Right renal cortex interstitium (tissue), 3 donors: ENCODE measurements around the gene CST2. TPM values are rescaled to one million over a fixed set of nuclear protein-coding genes. Genes with fewer than 3 reads are reported as not detected.
"Not testable (repeated sequence)": the region's sequence is repeated elsewhere in the genome, so short reads cannot be mapped to it uniquely, and the experiment has no call there.

ENCODE experiments used
- DNase-seq, 3 donors: peaks; one replicate each; pipeline ENCODE4 v3.0.0-alpha.2; 2013; ENCODE audit warnings: low read depth in 3 of 3, low spot score in 2 of 3
- polyA plus RNA-seq, 3 donors: library from polyadenylated mRNA; unstranded; fragments of 120-200 nt; gene quantifications; one replicate each; pipeline ENCODE4 v1.2.1, GENCODE V29; 2013; ENCODE audit not compliant: insufficient read length in 3 of 3

Gene CST2
- polyA plus RNA-seq: not detected

DNA sequence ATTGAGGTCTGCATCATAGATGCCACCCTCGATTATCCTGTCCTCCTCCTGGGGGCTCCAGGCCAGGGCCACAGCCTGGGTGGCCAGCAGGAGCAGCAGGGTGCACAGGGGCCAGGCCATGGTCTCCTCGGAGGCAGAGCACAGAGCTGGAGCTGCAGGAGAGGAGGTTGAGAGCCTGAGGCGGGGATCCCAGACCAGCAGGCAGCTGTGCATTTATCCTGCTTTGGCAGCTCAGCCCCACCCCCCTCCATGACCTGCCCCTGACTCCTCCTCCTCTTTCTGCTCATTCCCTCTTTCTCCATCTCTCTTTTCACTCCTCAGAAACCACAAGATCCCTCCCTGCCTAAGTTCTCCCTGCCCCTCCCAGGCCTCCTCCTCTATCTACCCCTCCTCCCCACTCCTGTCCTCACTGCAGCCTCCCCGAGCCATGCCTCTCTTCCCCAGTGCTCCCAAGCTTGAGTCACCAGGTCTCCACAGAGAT, at the start of gene CST2:
CST2 (minus strand) TSS at position 189 of the 481 bp plus-strand sequence; CDS start at position 120, 69 bp downstream.
- no peak for DNase-seq

DNA sequence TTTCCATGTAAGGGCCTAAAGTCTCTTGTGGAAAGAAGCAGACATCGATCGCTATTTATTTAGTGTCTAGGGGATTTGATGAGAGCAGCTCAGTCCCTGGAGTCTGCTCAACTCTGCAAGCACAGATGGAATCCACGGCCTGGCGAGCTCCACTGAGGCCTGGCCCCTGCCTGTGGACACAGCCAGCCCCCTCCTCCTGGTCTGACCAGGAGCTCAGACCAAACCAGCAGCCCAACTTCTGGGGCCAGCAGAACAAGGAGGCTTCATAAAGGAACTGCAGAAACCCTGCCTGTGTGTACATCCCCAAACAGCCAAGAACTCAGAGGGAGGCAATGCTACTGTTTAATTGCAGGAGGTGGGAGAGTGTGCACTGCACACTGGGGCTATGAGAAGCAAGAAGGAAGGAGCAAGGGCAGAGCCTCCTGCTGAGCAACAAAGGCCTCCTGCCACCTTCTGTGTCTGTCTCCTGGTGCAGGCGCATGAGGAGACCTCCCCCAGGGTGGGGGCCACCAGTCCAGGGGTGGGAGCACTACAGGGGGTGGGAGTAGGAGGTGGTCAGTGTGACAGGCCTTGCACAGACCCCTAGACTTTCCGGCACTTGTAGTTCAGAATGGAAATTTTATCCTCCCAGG, 49.2 kb upstream of the CST2 start:
- no peak for DNase-seq

DNA sequence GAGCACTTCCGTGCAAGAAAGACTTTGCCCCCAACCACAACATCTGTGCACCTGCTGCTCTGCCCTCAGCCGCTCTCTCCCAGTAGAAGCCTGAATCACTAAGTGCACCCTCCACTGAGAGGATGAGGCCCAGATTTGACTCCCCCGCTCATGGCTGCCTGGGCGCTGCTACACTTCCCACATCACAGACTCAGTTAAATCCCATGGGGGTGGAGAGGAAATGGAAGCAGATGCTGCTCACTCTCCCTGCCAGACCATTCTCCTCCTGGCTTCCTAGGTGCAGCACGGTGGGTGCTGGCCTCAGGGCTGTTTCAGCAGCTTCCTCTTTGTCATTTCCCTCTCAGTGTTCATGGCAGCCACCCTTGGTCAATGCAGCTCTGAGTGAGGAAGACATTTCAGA, 48.2 kb upstream of the CST2 start:
- no peak for DNase-seq

- DNase-seq: no peak
Measured at GRCh38 chr20:23873370-23874015, 47.0 kb upstream of the CST2 start.

GRCh38 chr20:23872065-23872464, 45.5 kb upstream of the CST2 start:
- DNase-seq: no peak

- DNase-seq: no peak
Measured at GRCh38 chr20:23870461-23870860, 43.9 kb upstream of the CST2 start.

DNA sequence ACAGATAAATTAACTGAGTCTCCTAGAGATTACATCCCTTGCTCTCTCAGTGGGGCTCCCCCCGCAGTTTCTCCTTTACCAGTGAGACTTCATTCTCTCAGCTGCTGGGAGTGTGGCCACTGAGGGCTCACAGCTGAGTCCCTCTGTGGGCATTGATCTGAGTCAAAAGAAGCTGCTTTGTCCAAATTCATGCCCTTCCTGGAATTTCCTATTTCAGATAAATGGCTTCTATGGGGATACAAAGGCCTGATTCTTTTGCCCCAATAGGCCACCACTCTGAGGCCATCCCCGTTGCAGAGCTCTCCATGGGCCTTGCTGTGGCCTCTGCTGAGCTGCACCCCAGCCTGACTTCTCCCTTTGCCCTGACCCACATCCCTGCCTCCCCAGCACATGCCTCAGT, 43.0 kb upstream of the CST2 start:
- no peak for DNase-seq

DNA sequence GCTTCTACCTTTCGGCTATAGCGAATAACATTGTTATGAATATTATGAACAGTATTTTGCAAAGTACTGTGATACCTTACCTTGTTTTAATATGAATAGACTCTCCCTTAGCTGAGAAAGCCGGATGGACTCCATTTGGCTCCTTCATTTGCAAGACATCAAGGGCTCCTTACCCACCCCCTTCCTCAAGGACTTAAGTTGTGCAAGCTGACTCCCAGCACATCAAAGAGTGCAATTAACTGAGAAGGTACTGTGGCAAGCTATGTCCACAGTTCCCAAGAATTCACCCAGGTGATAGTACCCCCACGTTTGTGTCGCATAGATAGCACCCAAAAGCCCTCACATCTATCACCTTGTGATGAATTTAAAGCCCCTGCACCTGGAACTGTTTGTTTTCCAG, 41.8 kb upstream of the CST2 start:
- DNase-seq: no peak

DNA sequence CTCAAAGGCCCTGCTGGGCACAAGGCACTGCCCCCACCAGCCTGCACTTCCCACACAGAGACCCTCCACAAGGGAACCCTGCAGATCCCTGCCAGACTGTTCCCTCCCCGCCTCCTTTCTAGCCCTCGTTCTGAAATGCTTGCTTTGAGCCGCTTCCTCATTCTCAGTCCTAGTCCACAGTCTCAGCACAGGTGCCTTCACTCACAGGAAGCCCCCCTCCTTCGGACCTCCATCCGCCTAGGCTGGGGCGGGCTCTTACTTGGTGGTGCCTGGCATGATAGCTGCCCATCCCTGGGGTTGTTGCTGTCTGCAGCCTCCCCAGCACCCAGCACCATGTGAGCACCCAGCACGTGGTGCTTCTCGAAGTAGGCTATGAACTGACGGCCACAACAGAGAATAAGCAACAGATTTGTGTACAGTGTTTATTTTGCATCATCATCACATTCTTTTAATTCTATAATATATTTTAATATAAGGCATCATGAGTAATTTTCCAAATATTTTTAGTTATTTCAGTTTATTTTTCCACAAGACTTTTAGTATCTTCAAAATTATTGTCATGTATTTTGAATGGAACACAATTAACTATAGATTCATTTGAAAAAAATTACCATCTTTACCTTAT, 40.7 kb upstream of the CST2 start:
- DNase-seq: no peak

DNA sequence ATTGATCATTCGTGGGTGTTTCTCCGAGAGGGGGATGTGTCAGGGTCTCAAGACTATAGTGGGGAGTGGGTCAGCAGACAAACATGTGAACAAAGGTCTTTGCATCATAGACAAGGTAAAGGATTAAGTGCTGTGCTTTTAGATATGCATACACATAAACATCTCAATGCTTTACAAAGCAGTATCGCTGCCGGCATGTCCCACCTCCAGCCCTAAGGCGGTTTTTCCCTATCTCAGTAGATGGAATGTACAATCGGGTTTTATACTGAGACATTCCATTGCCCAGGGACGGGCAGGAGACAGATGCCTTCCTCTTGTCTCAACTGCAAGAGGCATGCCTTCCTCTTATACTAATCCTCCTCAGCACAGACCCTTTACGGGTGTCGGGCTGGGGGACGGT, 34.2 kb upstream of the CST2 start:
- not testable (repeated sequence) for DNase-seq

DNA sequence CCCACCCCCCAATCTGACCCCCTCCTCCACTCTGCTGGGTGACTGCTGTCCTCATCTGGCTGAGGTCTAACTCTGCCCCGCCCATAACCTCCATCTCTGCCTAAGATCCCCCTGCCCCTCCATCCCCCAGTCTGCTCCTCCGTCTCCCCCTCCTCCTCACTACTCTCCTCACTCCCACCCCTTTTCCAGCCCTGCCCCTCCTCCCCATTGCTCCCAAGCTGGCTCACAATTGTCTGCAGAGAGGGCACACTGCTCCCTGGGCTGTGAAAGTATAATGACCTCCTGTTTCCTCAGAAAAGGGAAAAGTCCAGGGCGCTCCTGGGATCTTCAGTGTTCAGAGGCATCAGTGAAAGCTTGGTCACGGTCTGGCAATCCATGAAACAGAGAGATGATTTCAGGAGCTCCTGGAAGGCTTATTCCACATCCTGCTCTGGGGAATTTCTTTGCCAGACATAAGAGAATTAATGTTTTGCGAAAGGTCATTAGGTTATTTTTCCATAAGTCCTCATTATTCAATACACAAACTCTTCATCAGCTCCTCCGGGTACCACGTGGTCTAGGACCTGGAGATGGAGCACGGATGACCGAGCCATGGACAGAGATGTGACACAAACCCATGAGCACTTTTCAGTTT, 31.6 kb upstream of the CST2 start:
- DNase-seq: peak in 2 of 3 donors; percentile 17 to 30

- DNase-seq: no peak
Measured at GRCh38 chr20:23856736-23857135, 30.2 kb upstream of the CST2 start.

GRCh38 chr20:23856226-23856625, 29.7 kb upstream of the CST2 start:
- no peak for DNase-seq

DNA sequence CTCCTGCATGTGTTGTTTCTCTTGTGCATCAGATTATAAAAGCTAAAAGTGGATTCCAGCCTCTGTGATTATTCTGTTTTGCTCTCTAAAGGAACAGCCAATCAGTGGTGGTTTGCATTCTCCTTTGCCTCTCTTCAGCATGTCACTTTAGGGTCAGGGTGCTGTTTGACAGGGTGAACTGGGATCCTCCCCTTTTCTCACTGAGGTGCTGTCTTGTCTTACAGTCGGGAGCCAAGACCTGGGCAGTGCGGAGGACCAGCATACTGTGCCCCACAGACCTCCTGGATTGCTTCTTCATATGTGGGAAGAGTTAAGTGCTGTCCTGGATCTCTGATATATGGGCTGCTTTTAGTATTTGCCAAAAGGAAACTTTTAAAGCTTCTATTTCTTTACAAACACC, 15.2 kb upstream of the CST2 start:
- DNase-seq: no peak

DNA sequence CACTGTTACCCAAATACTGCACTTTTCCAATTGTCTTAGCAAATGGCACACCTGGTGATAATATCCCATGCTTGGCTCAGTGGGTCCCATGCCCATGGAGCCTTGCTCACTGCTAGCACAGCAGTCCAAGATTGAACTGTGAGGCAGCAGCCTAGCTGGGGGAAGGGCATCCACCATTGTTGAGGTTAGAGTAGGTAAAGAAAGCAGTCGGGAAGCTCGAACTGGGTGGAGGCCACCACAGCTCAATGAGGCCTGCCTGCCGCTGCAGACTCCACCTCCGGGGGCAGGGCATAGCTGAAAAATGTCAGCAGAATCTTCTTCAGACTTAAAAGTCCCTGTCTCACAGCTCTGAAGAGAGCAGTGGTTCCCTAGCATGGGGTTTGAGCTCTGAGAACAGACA, 9.2 kb upstream of the CST2 start:
- no peak for DNase-seq

DNA sequence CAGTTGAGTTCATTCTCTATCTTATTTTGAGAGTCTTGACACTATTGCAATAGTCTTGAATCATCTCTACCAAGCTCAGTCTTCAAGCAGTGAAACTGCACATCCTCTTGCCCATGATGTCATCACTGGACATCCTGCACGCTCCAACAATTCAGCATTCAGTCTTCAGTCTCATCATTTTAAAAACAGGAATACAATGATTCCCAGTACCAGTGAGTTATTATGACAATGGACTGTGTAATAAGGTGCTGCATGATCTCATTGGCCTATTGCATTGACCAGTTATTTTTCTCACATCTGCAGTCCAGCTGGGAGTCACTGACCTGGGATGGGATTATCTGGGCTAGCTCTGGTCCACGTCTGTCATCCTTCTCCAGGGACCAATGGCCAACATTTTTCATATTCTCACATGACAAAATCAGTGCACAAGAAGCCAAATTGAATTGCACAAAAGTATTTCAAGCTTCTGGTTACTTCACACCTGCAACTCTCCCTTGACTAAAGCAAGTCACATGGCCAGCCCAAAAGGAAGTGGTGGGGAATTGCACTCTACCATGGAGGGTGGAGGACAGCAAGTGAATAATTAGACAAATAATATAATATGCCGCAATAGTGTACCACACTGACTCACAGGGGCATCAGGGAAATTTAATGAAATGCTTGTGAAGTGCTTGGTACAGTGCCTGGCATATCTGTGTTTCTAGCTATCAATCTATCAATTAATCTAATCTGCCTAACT, 6.4 kb upstream of the CST2 start:
- DNase-seq: no peak

- DNase-seq: not testable (repeated sequence)
Measured at GRCh38 chr20:23831961-23832360, 5.4 kb upstream of the CST2 start.

DNA sequence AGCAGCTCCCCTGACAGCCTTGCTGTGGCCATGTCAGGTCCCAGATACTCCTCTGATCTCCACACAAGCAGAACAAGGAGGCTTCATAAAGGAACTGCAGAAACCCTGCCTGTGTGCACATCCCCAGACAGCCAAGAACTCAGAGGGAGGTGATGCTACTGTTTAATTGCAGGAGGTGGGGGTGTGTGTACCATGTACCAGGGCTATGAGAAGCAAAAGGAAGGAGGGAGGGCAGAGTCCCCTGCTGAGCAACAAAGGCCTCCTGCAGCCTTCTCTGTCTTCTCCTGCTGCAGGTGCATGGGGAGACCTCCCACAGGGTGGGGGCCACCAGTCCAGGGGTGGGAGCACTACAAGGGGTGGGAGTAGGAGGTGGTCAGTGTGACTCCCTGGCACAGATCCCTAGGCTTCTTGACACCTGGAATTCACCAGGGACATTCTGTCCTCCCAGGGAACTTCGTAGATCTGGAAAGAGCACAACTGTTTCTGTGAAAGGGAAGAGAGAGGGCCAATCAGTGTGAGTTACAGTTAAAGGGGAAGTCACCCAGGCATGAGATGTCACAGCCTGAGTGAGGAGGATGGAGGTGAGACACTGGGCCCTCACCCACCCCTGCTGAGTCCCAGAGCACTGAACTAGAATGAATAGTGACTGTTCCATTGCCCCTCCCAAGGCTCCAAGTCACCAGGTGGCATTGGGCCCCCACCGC, 2.8 kb downstream of the CST2 start:
- DNase-seq: no peak

GRCh38 chr20:23823111-23823510, 3.4 kb downstream of the CST2 start:
- DNase-seq: no peak

GRCh38 chr20:23820493-23820892, 6.0 kb downstream of the CST2 start:
- DNase-seq: no peak
